Natural killer cell (primary cell): ENCODE results near the gene ATP6V0C. TPM values are rescaled to one million over a fixed set of nuclear protein-coding genes. Genes with fewer than 3 reads are reported as not detected.

Experiments
- ATAC-seq, 3 donors: fragments of 150-1000 bp in 2 of 3; fragments of 200-7000 bp in 1 of 3; cut with Tn5 transposase; 1 replicate in 1 of 3; 2 replicates in 2 of 3; pipeline ENCODE4 v1.10.0; 2021; ENCODE audit warnings: mild to moderate bottlenecking in 2 of 3, moderate library complexity in 2 of 3
- DNase-seq, 2 donors: peaks; one replicate each; pipeline versions ENCODE4 v3.0.0 to v3.0.0-alpha.2; 2013 to 2021; ENCODE audit warnings: mixed read lengths in 1 of 2
- H3K27ac ChIP-seq: one replicate; pipeline ENCODE4 v1.5.1; 2013; ENCODE audit warnings: mild to moderate bottlenecking, low read length
- H3K27me3 ChIP-seq: one replicate; pipeline ENCODE4 v1.6.1; 2013; ENCODE audit warnings: low read length; ENCODE audit not compliant: control insufficient read depth, insufficient read depth
- H3K36me3 ChIP-seq: one replicate; pipeline ENCODE4 v1.6.1; 2013; ENCODE audit warnings: low read length; ENCODE audit not compliant: control insufficient read depth, insufficient read depth
- H3K4me1 ChIP-seq: one replicate; pipeline ENCODE4 v1.6.1; 2013; ENCODE audit warnings: low read length; ENCODE audit not compliant: control insufficient read depth, insufficient read depth
- H3K4me3 ChIP-seq: one replicate; pipeline ENCODE4 v1.5.1; 2013; ENCODE audit warnings: low read length
- H3K9me3 ChIP-seq: one replicate; pipeline ENCODE4 v1.6.1; 2013; ENCODE audit warnings: low read length; ENCODE audit not compliant: control insufficient read depth, insufficient read depth
- H3K27ac Mint-ChIP-seq, 2 donors: one replicate each; pipeline ENCODE4 v1.8.0; 2022; ENCODE audit warnings: mild to moderate bottlenecking in 2 of 2, mixed read lengths in 2 of 2, moderate library complexity in 1 of 2
- H3K27me3 Mint-ChIP-seq, 2 donors: one replicate each; pipeline ENCODE4 v1.8.0; 2022; ENCODE audit warnings: low read depth in 2 of 2, mixed read lengths in 2 of 2
- H3K36me3 Mint-ChIP-seq: one replicate; pipeline ENCODE4 v1.8.0; 2022; ENCODE audit warnings: mixed read lengths
- H3K4me1 Mint-ChIP-seq, 2 donors: one replicate each; pipeline ENCODE4 v1.8.0; 2022; ENCODE audit warnings: mixed read lengths in 2 of 2
- H3K4me3 Mint-ChIP-seq: one replicate; pipeline ENCODE4 v1.8.0; 2022; ENCODE audit warnings: mild to moderate bottlenecking, moderate library complexity, mixed read lengths
- H3K9me3 Mint-ChIP-seq, 2 donors: one replicate each; pipeline ENCODE4 v1.8.0; 2022; ENCODE audit warnings: mixed read lengths in 2 of 2
- WGBS: methylation state at CpG from one replicate; pipeline ENCODE4 v1.1.7; 2013; ENCODE audit warnings: missing lambda C conversion rate; ENCODE audit not compliant: insufficient coverage; 5-methylcytosine and 5-hydroxymethylcytosine counted together
- intact Hi-C: fragments of 100-400 bp; cut with micrococcal nuclease; formaldehyde crosslinking; loops from one replicate; pipeline ENCODE4 v1.14.2; 2022
- total RNA-seq, 4 donors: library from RNA; stranded (reverse); fragments of 120-200 nt in 1 of 4; gene quantifications; one replicate each; pipeline versions ENCODE4 v1.2.3 to v1.2.4, GENCODE V29; 2013 to 2022
- TF ChIP-seq, protein P1 (sequence below): fragments of 200-600 bp; IDR thresholded peaks from one replicate; pipeline ENCODE4 v1.8.0; 2022; ENCODE audit warnings: antibody characterized with exemption

ATP6V0C gene
- total RNA-seq, 3 donors from 2014 or later (not counting 1 experiment from before 2014, with no cell fraction given), result 183 to 242 (median 217) TPM

DNA sequence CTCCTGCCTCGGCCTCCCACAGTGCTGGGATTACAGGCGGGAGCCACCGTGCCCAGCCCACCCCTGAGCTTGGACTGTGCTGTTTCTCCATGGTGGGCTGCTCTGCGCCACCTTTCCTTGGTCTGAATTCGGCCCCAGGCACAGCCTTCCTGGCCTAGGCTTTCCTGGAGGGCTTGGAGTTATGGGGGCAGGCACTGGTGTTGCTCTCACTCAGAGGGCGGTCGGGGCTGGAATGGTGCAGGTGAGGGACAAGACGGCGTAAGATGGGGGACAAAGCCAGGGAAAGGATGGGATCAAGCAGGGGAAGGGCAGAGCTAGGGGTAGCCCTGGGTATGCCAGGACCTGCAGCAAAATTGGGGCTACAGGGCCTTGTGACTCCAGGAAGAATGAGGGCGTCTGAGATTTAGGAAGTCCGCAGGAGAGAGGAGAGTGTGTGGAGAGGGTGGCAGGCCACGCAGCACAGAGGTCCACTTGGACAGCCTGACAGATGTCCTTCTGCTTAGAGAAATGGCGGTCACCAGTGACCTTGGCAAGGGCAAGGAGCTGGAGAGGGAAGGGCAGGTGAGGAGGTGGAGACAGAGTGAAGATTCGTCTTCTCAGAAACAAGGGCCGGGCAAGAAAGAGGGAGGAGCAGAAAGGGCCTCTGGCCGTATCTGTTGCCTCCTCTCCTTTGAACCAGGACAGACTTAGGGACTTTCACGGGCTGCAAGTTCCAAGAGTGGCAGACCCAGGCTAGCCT lies 1.6 kb upstream of the ATP6V0C start:
- Mint-ChIP-seq H3K4me3 (peak overlapping the region; percentile 92), H3K27me3 (peaks cover 0 to 4% of the 10 kb centered on the region in 2 donors), H3K36me3 (no peaks in the 10 kb centered on the region), H3K9me3 (no peaks in the 10 kb centered on the region), H3K4me1 (peaks cover 47 to 59% of the 10 kb centered on the region in 2 donors), H3K27ac (peak overlapping the region; percentile 89 to 91)
- no peaks in the 10 kb centered on the region for H3K27me3 ChIP-seq
- H3K4me3 ChIP-seq, result no peak overlapping the region
- 97% methylated on average over 17 of the region's 17 CpGs for WGBS
- intact Hi-C loops, result loop anchor here (5.0 kb wide), 1 partner anchor 170 kb away; the partner anchor contains the start of gene ABCA3
- TF ChIP-seq, protein P1, sequence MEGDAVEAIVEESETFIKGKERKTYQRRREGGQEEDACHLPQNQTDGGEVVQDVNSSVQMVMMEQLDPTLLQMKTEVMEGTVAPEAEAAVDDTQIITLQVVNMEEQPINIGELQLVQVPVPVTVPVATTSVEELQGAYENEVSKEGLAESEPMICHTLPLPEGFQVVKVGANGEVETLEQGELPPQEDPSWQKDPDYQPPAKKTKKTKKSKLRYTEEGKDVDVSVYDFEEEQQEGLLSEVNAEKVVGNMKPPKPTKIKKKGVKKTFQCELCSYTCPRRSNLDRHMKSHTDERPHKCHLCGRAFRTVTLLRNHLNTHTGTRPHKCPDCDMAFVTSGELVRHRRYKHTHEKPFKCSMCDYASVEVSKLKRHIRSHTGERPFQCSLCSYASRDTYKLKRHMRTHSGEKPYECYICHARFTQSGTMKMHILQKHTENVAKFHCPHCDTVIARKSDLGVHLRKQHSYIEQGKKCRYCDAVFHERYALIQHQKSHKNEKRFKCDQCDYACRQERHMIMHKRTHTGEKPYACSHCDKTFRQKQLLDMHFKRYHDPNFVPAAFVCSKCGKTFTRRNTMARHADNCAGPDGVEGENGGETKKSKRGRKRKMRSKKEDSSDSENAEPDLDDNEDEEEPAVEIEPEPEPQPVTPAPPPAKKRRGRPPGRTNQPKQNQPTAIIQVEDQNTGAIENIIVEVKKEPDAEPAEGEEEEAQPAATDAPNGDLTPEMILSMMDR, result no peak
- peaks cover 74% of the 10 kb centered on the region for H3K4me1 ChIP-seq
- H3K9me3 ChIP-seq, result no peaks in the 10 kb centered on the region
- peak overlapping the region; percentile 91 for H3K27ac ChIP-seq
- DNase-seq, result no peak
- no peak for ATAC-seq
- H3K36me3 ChIP-seq, result peaks cover 1% of the 10 kb centered on the region

DNA sequence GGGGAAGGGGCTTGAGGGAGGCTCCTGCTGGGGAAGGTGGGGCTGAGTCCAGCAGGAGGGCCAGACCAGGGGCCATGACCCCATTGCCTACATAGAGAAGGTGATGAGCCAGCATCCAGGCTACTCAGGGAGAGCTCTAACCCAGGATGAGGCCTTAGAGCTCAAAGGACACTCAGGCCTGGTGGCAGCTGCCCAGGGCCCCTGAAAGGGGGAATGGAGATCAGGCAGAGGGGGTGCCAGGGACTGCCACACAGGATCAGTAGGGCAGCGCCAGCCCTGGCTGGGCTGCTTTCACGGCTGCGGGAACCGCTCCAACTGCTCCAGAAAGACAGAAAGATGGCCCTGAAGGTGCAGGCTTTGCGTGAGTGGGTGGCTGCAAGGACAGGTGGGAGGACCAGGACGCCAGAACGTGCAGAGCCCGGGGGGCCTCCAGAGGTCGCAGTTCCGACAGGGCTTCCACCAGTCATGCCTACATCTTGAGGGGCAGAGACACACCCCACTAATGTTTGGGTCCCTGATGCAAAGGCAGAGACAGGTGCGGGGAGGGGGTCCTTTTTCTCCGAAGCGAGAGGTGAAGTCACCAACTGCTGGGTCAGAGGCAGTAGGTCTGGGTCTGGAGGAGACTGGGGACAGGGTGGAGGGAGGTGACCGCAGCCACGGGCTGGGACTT lies 882 bp upstream of the ATP6V0C start:
- Histone ChIP-seq H3K4me1 (peaks cover 74% of the 10 kb centered on the region), H3K27ac (peak overlapping the region; percentile 91), H3K4me3 (peak overlapping the region; percentile 30), H3K36me3 (peaks cover 1% of the 10 kb centered on the region), H3K27me3 (no peaks in the 10 kb centered on the region), H3K9me3 (no peaks in the 10 kb centered on the region)
- Mint-ChIP-seq H3K27me3 (peaks cover 0 to 4% of the 10 kb centered on the region in 2 donors), H3K36me3 (no peaks in the 10 kb centered on the region), H3K27ac (peak overlapping the region; percentile 89 to 91), H3K9me3 (no peaks in the 10 kb centered on the region), H3K4me1 (peaks cover 54 to 65% of the 10 kb centered on the region in 2 donors), H3K4me3 (peak overlapping the region; percentile 92)
- intact Hi-C loops, result loop anchor here (1.0 to 5.0 kb wide), 2 partner anchors 19 to 171 kb away; partner anchors contain the start of gene ABCA3
- DNase-seq, result peak; percentile 51 to 66
- peak in 1 of 3 donors; percentile 5 for ATAC-seq
- TF ChIP-seq, protein P1, result no peak
- WGBS, result 35% methylated on average over 15 of the region's 15 CpGs

DNA sequence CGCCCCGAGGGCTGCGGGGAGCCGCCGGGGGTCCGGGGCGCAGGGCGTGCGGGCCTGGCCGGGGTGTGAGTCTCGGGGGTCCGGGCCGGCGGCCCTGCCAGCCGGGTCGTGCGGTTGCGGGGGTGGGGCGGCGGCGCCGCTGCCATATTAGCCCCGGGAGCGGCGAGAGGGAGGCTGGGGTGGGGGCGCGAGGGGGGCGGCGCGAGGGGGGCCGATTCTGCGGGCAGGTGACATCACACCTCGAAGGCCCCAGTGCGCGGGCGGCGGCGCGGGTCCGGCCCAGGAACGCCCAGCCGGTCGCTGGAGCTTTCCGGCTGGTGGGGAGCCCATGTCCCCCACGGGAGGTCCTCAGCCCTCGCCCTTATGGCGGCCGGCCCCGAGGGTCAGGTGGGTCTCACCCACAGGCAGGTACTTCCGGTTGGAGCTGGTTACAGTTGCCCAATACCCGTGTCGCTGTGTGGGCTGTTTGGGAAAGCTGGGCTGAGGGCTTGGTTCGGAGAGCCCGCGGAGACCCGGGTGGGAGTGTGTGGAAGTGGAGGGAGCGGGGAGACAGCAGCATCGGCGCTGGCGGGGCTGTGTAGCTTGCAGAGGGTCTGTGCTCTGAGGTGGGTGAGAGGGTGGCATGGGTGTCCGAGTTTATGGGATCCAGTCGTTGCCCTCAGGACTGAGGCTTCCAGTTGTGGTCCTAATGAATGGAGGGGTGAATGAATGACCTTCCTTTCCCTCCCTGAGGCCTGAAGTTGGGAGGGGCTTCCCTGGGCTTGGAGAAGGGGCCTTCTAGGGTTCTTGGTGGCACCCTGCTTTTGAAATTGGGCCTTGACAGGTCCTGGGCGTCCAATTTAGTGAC lies 804 bp downstream of the ATP6V0C start:
- H3K36me3 ChIP-seq, result peaks cover 3% of the 10 kb centered on the region
- under 1% methylated on average over 56 of the region's 63 CpGs for WGBS
- Mint-ChIP-seq H3K4me1 (peaks cover 57 to 80% of the 10 kb centered on the region in 2 donors), H3K36me3 (no peaks in the 10 kb centered on the region), H3K9me3 (no peaks in the 10 kb centered on the region), H3K4me3 (peak overlapping the region; percentile 86), H3K27me3 (peaks cover 0 to 4% of the 10 kb centered on the region in 2 donors), H3K27ac (peak overlapping the region; percentile 89 to 91)
- H3K27ac ChIP-seq, result peak overlapping the region; percentile 91
- H3K4me3 ChIP-seq, result peak overlapping the region; percentile 73
- intact Hi-C loops, result loop anchor here (5.0 kb wide), 1 partner anchor 172 kb away; the partner anchor contains the start of gene ABCA3
- peaks cover 74% of the 10 kb centered on the region for H3K4me1 ChIP-seq
- peak in 1 of 2 donors; percentile 62 for DNase-seq
- peak; percentile 3 to 8 (median 5) for ATAC-seq
- no peaks in the 10 kb centered on the region for H3K27me3 ChIP-seq
- TF ChIP-seq, protein P1, result no peak
- H3K9me3 ChIP-seq, result no peaks in the 10 kb centered on the region
